ENCODE data around the gene RASSF8.

Gene RASSF8

DNA sequence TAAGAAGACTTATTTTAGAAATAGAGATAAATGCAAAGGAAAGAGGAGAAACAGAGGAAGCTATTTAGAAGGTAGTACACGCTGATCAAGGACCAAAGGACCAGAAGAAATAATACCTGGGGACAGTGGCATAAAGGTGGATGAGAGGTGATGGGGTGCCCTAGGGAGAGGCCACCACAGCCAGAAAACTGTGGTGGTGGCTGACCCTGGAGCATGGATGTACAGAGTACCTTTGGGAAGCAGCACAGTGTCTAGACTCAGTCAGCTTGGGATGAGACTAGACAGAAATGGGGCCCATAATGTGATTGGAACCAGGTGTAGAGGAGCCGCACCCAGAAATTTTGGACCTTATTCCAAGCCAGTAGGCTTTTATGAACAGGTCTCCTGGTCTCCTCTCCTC lies 17.2 kb downstream of the RASSF8 start:
- no peak for TF ChIP-seq ZFX (IDR thresholded peaks at IDR 0.05)
- no peak for TF ChIP-seq CTCF (conservative IDR thresholded peaks at IDR 0.05)
- no peak overlapping the region for H3K27ac ChIP-seq

DNA sequence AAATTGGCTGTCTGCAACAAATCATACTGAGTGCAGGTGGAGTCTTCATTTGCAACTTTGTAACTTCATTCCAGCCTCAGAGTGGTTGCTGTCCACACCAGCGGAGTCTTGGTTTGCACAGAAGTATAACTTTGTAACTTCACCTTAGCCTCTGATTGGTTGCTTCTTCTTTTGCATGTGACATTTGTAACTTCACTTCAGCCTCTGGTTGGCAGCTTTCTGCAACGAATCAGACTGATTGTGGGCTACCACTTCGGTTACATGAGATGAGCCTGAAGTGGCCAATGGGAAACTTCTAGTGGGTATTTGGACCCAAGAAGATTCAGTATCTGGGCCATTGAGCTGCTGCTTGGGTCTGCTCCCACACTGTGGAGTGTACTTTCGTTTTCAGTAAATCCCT lies 17.8 kb downstream of the RASSF8 start:
- no peak for TF ChIP-seq ZFX (IDR thresholded peaks at IDR 0.05)
- TF ChIP-seq CTCF (conservative IDR thresholded peaks at IDR 0.05): no peak
- H3K27ac ChIP-seq: no peak overlapping the region

DNA sequence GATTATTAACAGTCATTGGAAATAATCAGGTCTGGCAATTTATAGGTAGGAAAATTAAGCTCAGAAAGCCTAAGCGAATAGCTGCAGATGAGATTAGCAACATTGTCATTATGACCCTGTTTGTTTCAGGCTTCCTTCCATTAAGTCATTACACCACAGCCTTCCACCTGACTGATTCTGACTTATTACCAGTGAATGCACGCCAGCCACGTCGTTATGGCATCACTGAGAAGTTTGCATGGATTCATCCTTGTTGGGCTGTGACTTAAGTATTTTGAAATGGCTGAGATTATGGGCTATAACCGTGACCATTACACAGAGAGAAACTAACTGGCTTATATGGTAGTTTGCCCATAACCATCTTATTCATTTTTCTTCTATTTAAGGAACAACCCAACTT lies 18.6 kb downstream of the RASSF8 start:
- TF ChIP-seq ZFX (IDR thresholded peaks at IDR 0.05) (no peak), CTCF (conservative IDR thresholded peaks at IDR 0.05) (no peak)
- no peak overlapping the region for H3K27ac ChIP-seq

DNA sequence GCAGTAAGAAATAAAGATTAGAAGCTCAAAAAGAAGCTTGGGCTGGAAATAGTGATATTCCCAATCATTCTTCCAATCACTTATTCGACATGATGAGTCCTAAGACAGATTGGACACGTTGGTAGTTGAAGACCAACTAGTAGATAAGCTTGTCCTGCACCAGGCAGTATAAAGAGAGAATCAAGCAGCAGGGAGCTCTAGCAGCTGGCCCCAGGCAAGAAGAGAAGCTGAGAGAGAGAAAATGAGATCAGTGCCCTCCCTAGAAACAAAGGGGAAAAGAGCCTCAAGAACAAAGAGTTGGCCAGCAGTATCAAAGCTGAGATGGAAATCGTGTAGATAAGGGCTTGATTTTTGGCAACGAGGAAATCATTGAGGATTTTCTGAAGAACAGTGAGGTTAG lies 20.6 kb downstream of the RASSF8 start:
- no peak overlapping the region for H3K27ac ChIP-seq
- TF ChIP-seq ZFX (IDR thresholded peaks at IDR 0.05): no peak
- no peak for TF ChIP-seq CTCF (conservative IDR thresholded peaks at IDR 0.05)

- TF ChIP-seq ZFX (IDR thresholded peaks at IDR 0.05) (no peak), CTCF (conservative IDR thresholded peaks at IDR 0.05) (no peak)
- H3K27ac ChIP-seq: no peak overlapping the region
These were observed 21.1 kb downstream of the RASSF8 start for GRCh38 chr12:25979563-25979962.

GRCh38 chr12:25980035-25980434 lies 21.6 kb downstream of the RASSF8 start:
- TF ChIP-seq ZFX (IDR thresholded peaks at IDR 0.05): no peak
- no peak for TF ChIP-seq CTCF (conservative IDR thresholded peaks at IDR 0.05)
- H3K27ac ChIP-seq: no peak overlapping the region

DNA sequence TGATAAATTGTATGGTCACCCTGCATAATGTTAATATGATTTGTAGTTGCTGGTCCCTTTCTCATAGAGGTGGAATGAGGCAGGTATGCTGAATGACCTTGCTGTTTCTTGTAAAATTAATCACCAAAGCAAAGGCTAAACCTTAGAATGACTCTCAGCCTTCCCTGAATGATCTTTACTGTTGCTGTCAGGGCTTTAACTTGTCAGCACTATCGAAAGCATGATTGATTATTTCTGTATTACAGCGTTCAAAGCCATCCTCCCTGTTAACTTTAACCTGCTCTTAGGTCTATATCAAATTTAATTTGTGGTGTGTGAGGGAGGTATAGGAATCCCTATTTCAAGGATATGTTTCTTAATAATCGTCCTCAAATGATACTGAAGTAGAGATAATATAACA lies 23.1 kb downstream of the RASSF8 start:
- H3K27ac ChIP-seq: no peak overlapping the region
- TF ChIP-seq ZFX (IDR thresholded peaks at IDR 0.05) (no peak), CTCF (conservative IDR thresholded peaks at IDR 0.05) (no peak)
